Suppressor macrophage treated with lipopolysaccharide for 4 hours (primary cell): ENCODE data around the gene CTNNA2.
"Not testable (repeated sequence)": the region's sequence is repeated elsewhere in the genome, so short reads cannot be mapped to it uniquely, and the experiment has no call there.

Experiments used
- DNase-seq: peaks from one replicate; pipeline ENCODE4 v3.0.0-alpha.2; 2020

The CTNNA2 gene

DNA sequence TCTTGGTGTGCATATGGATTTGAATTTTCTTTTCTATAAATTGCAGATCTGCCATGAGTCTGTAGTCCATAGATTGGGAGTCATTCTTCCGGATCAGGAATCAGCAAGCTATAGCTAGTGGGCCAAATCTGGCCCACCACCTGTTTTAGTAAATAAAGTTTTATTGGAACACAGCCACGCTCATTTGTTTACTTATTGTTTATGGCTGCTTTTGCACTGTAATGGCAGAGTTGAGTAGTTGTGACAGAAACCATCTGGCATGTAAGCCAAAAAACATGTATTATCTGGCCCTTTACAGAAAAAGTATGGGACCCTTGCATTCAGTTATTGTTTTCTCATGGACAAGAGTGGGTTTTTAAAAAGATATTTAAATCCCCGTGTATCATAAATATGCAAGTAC, 600.5 kb downstream of the CTNNA2 start:
- DNase-seq: no peak

DNA sequence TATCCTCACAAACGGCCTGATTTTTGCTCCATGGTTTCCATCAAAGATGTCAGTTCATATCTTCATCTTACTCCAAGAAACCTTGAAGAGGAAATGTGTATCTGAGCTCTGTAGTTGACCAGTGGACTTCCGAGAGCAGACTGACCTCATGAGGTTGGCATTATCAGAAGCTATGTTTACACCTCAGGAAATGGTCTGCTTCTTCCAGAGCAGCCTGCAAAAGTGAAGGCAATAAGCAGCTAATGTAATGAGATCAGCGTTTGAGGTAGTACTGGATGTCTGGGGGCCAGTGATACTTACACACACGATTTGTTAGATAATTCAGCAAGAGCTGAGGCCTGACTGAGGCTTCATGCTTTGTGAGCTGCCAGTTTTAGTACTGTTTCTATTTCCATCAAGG, 602.0 kb downstream of the CTNNA2 start:
- no peak for DNase-seq

DNA sequence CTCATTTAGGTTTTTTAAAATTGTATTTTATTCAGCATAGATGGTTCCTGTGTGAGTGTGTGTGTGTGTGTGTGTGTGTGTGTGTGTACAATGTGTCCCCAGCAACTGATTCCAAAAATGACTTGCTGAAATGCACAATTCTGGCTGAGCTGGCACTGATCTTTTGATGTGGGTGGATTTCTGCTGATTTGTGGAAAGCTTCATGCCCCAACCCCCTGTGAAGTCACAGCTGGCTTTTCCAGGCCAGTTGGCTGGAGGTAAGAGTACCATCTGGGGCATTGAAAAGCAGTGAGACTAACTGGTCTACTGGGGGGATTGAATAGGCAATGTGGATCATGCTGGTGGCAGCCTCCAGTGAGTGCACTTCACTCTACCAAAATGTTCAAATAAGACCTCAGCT, 604.5 kb downstream of the CTNNA2 start:
- DNase-seq: no peak

DNA sequence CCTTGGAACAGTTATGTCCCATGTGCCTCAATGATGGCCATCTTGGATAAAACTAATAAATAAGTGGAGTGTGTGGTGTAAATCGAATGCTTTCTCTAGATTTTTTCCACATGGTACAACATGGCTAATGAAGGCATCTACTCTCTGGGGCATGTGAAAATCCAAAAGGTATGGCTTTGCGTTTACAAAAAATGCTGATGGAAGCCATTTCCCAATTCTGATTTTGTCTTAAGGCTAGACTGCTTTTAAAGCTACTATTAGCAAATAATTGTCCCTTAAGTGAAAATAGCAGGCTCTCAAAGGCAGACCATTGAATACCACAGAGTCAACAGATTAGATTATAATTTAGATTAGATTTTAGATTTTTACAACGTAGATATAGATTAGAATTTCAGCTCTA, 608.0 kb downstream of the CTNNA2 start:
- DNase-seq: no peak

DNA sequence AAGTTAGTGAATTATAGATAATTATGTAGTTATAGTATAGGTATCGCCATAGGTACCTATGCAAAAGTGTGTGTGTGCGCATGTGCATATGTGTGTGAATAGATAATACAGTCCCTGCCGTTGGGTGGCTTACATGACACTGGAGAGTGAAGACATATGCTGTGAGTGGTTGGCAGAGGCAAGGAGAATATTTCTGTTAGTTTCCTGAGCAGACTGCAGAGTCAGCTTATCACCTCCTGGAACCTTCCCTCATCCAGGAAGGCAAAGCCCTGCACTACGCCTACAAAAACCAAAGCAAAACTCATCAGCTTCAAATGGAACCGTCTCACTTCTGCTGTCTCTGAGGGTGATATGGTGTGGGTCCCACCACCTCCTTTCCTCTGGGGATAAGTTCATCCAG, 609.8 kb downstream of the CTNNA2 start:
- DNase-seq: no peak

DNA sequence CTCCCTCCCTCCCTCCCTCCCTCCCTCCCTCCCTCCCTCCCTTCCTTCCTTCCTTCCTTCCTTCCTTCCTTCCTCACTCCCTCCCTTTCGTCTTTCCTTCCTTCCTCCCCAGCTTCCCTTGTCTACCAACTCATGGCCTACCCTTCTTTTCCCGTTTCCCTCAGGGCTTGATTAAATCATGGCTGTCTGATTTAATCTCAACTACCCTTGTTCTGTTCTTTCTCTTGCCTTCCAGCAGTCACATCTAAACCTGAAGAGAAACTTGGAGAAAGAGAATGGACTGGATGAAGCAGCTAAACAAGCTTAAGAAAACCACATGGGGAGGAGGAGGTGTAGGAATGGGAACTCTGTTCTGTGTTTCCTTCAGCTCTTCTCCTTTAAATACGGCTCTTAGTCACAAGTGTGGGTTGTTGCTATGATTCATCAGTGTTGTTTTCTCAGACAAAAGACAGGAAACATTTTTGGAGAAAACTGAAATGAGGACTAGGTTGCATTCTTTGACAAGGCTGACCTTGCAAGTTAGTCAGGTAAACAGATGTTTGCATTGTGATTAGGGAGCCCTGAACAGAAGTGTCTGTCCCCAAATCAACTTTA, 613.8 kb downstream of the CTNNA2 start:
- no peak for DNase-seq

DNA sequence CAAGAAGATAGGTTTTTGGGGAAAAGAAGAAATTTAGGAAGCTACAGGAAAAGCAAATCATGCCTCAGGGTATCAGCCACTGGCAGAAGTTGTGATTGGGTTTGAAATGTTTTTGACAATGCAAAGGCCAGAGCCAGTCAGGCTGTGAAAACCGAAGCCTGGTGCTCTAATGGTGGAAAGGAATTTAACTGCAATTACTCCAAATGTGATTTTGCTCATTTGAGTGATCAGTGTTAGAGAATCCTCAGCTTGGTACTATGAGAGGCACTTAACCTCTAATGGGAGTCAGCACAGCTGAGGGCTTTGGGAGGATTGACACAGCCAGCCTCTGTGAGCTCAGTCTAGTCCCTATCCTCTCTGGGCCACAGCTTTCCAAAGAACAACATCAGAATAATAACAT, 615.2 kb downstream of the CTNNA2 start:
- no peak for DNase-seq

DNA sequence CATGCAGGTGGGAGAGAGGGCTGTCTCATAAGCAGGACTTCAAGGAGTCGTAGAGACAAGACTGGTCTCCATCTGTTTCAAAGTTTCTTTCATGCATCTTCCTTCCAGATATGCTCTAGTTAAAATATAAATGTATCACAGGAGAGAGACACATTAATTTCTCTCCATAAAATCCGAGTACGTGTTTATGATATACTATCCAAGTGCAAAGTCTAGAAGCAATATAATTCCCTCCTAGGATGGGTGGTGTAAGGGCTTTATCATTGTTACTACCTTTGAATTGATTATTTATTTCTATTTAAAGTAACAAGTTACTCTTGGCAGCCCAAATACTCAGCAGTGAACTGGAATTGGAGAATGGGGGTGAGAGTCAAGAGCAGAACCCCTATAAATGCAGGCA, 619.4 kb downstream of the CTNNA2 start:
- no peak for DNase-seq

DNA sequence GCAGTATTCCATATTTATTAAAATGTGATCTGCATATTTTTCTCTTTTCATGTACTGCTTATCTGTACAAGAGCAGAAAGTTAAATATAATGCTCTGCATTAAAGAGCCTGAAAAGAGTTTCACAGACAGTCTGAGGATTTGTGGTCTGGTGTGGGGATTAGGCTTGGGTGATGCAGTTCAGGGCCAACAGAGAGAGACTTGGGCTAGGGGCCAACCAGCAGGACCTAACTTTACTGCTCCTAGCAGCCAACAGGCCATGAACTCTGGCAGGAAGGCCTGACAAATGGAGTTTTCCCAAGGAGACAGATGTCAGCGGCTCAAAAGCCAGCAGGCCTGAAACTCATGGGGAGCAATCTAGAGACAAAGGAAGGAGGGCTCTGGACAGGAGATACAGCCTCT, 622.1 kb downstream of the CTNNA2 start:
- no peak for DNase-seq

DNA sequence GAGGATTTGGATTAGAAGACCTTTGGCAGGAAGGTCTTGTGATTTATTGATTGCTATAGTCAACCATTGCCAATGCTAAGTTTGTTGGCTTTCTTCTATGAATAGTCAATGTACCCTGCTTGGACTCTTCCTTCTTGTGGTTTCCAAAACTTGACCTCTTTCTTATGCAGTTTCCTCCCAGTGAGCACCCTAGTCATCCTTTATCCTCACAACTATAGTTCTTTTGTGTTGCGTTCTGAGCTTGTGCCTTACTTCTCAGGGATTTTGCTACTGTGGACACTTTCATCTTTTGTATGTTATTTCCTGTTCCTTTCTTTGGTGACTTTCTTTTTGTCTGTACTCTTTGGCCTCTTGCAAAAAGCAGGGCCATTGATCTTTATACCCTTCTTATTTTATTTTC, 623.5 kb downstream of the CTNNA2 start:
- no peak for DNase-seq

DNA sequence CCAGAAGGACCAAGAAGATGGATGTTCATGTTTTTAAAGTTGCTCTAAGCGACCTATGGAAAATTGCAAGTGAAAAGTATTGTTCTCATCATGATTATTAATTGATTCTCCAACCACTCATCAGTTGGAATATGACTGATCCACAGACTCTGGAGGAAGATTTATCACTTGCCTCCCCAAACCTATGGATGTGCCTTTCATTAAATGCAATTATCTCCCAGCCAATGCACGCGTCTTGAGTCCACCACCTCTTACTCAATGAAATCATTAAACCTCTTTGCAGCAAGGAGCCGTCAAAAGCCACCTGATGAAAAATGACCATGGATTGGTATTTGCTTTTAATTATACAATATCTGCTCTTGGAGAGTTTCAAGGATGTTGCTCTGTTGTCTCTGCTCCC, 626.1 kb downstream of the CTNNA2 start:
- no peak for DNase-seq

DNA sequence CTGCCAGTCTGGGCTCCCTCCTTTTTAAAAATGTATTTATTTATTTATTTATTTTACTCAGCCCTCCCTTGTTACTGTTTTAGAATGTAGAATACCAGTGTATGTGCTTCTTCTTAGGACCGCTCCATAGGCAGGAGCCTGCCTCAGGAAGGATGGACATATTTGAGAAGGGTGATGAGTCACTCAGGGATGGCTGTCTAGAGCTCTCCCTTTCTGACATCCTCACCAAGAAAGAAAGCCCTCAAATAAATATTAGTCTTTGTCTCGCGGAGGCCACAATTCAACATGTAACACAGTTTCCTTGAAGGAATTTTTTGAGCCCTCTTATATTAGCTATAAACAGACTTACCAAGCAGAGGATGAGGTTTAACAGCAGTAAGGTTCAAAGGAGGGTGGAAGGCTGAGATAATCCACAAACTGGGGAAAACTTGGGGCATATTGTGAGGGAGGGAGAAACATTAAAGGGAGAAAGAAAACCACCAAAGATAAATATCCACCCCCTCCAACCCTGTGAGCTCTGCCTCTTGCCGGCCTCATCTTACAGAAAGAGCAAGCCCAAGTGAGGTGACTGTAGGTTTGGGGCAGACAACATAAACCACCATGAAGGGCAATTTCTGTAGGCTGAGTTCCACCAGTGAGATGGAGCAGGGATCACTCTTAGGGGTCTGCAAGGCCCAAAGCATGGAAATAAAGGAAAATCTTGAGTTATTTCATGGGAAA, 628.3 kb downstream of the CTNNA2 start:
- DNase-seq: no peak

DNA sequence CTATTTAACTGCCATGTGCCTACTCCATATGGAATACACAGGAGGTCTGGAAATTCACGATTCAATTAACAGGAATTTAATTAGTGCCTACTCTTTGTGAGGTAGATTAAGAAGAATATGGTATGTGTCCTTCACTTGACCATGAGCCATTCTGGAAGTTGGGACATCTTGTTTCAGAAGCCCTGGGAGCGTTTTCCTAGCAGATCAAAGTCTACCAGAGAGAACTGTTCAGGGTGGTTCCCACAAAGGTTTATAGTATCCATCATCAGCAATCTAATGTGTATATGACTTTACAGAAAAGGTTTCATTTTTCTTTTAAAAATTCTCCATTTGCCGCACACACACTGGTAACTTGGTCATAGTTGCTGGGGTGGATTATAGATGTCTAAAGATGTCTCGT, 632.6 kb downstream of the CTNNA2 start:
- no peak for DNase-seq

DNA sequence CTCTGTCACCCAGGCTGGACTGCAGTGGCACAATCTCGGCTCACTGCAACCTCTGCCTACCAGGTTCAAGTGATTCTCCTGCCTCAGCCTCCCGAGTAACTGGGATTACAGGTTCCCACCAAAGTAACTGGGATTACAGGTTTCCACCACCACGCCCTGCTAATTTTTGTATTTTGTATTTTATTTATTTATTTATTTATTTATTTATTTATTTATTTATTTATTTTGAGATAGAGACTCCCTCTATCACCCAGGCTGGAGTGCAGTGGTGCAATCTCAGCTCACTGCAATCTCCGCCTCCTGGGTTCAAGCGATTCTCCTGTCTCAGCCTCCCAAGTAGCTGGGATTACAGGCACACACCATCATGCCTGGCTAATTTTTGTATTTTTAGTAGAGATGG, 633.9 kb downstream of the CTNNA2 start:
- not testable (repeated sequence) for DNase-seq

DNA sequence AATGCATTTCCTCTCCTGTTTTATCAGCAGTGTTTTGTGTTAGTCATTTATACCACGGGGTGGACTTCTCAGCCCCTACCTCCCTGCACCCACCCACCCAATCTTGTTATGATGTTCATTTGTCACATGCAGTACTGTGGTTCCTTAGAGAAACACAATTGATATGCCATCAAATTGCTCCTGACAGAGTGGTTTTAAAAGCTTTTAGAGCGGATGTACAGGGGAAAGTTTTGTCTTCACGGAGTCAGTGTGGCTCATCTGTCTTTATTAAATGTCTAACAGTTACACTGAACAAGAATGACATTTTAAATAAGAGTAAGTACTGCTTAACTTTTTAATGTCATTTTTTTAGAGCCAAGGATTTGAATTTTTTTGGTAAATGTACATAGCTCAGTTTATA, 634.8 kb downstream of the CTNNA2 start:
- no peak for DNase-seq

DNA sequence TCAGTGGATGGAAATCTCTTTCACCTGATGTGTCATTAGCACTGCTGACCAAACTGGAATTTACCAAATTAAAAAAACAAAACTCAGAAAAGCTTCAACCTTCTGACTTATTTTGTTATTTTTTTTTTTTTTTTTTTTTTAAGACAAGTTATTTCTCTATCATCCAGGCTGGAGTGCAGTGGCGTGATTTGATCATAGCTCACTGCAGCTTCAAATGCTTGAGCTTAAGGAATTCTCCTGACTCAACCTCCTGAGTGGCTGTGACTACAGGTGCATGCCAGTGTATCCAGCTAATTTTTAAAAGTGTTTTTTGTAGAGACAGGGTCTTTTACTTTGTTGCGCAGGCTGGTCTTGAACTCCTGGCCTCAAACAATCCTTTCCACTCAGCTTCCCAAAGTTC, 636.1 kb downstream of the CTNNA2 start:
- no peak for DNase-seq

DNA sequence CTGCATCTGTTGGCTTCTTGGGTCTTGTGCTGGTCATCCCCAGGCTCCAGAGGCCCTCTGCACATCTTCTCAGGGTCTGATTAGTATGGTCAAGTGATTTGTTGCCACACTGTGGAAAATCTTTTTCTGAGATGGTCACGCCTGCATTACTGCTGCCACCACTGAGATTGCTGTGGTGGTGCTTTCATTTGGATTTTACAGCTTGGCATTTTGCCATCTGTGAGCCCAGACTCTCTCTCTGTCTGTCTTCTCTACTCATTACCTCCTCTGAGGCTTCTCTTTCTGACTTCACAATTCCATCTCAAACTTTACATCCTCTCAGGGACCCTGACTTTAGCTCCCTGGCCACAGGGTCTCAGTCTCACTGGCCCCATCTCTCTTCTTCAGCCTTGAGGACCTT, 637.1 kb downstream of the CTNNA2 start:
- no peak for DNase-seq

DNA sequence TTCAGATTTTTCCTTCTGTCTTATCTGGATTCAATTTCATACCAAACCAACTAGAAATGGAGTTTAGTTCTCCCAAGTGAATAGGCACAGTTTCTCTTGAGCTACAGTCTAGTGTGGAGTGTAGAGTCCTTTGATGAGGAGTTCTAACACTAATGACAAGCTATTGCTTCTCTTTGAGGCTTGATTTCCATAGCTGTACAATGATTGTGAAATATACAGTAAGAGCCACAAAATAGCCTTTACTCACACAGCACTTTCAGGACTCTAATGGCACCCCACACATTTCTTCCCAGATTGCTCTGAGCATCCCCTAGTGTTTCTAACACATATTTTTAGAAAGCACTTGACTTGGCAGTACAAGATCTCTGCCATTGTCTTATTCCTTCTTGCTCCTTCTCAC, 638.4 kb downstream of the CTNNA2 start:
- no peak for DNase-seq

DNA sequence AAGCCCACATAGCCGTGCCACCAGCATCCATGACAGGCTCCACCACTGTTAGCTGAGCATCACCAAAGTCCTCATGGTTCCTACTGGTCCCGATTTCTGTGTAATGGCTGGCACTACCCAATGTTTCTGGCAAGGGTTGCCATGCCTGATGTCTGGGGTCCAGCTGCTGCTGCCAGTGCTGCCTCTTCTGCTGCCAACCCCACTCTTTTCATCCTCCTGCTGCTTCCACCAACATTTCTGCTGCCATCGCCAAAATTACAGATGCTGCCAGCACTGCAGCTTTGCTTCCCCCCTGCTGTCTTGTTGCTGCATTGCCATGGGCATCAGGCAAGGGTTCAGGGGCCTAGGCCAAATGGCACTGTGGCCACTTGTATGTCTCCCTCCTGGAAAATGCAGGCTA, 638.8 kb downstream of the CTNNA2 start:
- DNase-seq: no peak

DNA sequence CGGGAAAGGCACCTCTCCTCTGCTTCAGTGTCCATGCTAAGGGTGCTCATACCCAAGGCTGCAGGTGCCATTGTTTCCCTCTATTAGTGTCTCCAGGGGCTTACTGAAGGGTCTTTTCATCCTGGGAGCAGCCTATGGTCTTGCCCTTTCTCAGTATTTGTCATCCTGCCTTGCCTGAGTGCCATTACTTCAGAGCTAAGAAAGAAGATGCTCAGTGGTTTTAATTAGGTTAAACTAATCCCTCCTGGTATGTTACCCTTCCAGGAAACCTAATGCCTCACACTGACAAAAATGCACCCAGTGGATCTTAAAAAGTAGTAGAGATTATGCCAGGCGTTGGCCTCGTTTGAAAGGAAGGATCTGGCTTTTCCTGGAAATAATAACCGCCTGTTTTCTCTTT, 640.3 kb downstream of the CTNNA2 start:
- no peak for DNase-seq

DNA sequence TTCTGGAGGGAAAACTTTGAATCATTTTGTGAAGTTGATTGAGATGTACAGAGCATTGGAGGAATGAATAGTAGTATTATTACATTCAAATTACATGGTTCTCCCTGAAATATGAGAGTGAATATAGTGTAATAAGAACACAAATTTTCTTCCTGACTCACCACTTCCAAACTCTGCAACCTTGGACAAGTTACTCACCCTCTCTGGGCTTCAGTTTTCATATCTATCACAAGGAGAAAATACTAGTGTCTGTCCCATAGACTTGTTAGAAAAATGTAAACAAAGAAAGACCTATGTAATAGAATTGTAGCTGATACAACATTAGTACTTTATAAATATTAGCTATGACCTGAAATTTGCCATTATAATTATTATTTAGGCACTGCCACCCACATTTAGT, 640.9 kb downstream of the CTNNA2 start:
- no peak for DNase-seq

DNA sequence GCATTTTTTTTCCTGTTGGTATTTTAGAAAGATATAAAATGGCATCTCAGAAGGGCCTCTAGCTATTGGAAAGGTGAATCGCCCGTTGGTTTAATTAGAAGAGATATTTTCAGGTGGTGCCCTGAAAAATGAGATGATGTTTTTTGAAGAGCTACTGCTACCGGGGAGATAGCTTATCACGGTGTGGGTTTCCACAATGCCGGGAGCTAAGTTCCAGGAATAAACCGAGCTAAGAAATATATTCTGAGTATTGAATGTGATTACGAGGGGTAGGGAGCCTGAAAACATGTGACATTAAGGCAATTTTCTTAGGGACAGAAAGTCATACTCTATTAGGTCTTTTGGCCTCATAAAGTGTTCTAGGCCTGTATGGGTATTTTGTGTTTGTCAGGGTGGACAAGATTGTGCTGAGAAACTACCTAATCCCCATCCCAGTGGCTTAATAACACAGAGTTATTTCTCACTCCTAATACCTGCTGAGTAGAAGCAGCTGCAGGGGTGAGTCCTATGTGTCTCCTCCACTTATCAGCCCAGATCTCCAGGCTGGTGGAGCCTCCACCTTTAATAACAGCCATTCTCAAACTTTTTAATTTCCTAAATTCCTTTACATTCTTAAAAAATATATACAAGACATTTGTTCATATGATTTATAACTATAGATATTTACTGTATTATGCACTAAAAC, 641.5 kb downstream of the CTNNA2 start:
- DNase-seq: no peak

DNA sequence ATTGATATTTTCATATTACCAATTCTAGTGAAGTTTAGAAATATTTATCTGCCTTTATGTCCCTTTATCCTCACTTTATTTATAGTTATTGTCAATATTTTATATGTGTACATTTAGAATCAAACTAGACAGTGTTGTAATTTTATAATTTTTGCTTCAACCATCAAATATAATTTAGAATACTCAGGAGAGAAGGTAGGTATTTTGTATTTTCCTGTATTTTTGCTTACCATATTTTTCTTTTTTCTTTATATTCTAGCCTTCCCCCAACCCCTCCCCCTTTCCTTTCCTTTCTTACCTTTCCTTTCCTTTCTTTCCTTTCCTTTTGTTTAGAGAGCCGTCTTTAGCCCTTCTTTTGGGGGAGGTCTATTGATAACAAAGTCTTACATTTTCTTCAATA, 651.5 kb downstream of the CTNNA2 start:
- DNase-seq: no peak

DNA sequence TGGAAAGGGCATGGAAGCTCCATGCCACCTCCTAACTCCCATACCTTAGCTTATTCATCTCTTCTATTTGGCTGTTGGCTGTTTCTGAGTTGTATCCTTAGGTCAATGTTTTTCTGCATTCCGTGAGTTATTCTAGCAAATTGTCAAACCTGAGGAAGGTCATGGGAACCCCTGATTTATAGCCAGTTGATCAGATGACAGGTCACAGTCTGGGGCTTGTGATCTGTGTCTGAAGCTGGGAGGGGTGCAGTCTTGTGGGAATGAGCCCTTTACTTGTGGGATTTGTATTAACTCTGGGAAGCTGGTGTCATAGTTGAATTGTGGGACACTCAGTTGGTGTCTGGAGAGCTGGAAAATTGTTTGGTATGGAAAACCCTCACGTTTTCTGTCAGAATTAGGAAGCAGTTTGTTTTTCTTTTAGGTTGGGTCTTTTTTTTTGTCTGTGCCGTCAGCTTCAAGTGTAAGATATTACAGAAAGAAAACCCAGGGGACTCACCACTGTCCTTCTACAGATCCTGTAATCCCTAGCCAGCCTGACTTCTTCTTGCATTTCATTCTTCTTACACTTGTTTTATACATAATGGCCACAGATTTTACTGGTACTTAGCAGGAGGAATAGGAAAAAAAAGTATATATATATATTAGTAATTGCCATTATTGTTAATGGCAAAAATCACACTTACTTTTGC, 653.8 kb downstream of the CTNNA2 start:
- DNase-seq: no peak
